ENCODE results near the gene THEM4. TPM values are rescaled to one million over a fixed set of nuclear protein-coding genes. Genes with fewer than 3 reads are reported as not detected.

Gene THEM4
- total RNA-seq, 2 experiments from 2014 or later, result 19.6 to 24.9 TPM

DNA sequence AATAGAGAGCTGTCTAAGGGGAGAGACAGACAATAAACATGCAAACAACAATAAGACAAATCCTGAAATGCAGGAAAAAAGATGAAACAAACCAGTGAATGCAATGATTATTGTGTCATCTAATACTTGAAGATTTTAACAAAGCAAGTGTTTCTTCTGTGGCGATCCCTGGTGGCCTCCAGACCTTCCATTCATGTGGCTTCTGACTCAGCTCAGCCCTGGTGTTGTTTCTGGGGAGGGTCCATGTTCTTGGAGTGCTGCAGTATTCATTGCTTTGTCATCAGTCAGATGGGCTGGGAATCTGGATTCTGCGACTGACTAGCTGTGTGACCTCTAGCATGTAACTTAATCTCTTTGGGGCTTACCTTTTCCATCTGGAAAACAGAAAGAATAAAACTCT is 68.2 kb downstream of the THEM4 start:
- no peaks in the 10 kb centered on the region for H3K27me3 Mint-ChIP-seq
- peaks cover 40% of the 10 kb centered on the region for H3K4me1 Mint-ChIP-seq (ENCODE audit: low read depth)
- POLR2A ChIA-PET, result interaction anchor here (1.0 to 2.1 kb wide), 4 partner anchors 13 to 300 kb away, joined by 3 to 8 read pairs (median 6); partner anchors contain the start of gene TDRKH
- H3K36me3 Mint-ChIP-seq, result peaks cover 31% of the 10 kb centered on the region
- no peaks in the 10 kb centered on the region for H3K9me3 Mint-ChIP-seq
- CTCF ChIA-PET, result interaction anchor here (2.3 kb wide), 1 partner anchor 247 kb away, joined by 7 read pairs; no protein-coding TSS in a partner anchor
- H3K4me3 Mint-ChIP-seq, result no peak overlapping the region
- peak overlapping the region; percentile 91 for H3K27ac Mint-ChIP-seq
- intact Hi-C loops (cut with micrococcal nuclease), result no loop called here
- DNase-seq, result no peak

GRCh38 chr1:151840421-151840820 is 68.9 kb downstream of the THEM4 start:
- peak overlapping the region; percentile 91 for H3K27ac Mint-ChIP-seq
- POLR2A ChIA-PET, result interaction anchor here (0.7 to 2.2 kb wide), 10 partner anchors 8 to 299 kb away, joined by 3 to 8 read pairs (median 6); partner anchors contain the start of genes MRPL9, TDRKH and THEM4
- peak overlapping the region; percentile 89 for H3K4me3 Mint-ChIP-seq
- H3K9me3 Mint-ChIP-seq, result no peaks in the 10 kb centered on the region
- intact Hi-C loops (cut with micrococcal nuclease), result no loop called here
- peaks cover 27% of the 10 kb centered on the region for H3K36me3 Mint-ChIP-seq
- peaks cover 42% of the 10 kb centered on the region for H3K4me1 Mint-ChIP-seq (ENCODE audit: low read depth)
- no peaks in the 10 kb centered on the region for H3K27me3 Mint-ChIP-seq
- DNase-seq, result no peak
- CTCF ChIA-PET, result interaction anchor here (0.5 to 4.8 kb wide), 7 partner anchors 7 to 246 kb away, joined by 3 to 36 read pairs (median 5); partner anchors contain the start of gene MRPL9

- Mint-ChIP-seq H3K4me1 (ENCODE audit: low read depth) (peaks cover 43% of the 10 kb centered on the region), H3K4me3 (peak within 1 kb of the TSS; percentile 89), H3K36me3 (peaks cover 23% of the 10 kb centered on the region), H3K27ac (peak within 1 kb of the TSS; percentile 91), H3K27me3 (no peaks in the 10 kb centered on the region), H3K9me3 (no peaks in the 10 kb centered on the region)
- CTCF ChIA-PET, result interaction anchor here (0.5 to 4.8 kb wide), 7 partner anchors 8 to 246 kb away, joined by 3 to 36 read pairs (median 5); partner anchors contain the start of gene MRPL9
- intact Hi-C loops (cut with micrococcal nuclease), result loop anchor here (1.0 to 5.0 kb wide), 4 partner anchors 9 to 382 kb away; partner anchors contain the start of gene POGZ
- POLR2A ChIA-PET, result interaction anchor here (0.6 to 2.2 kb wide), 15 partner anchors 9 to 298 kb away, joined by 3 to 8 read pairs (median 5); partner anchors contain the start of genes MRPL9, TDRKH, THEM4 and THEM5
- DNase-seq, result peak; percentile 86
Measured at GRCh38 chr1:151839457-151840403, 69.6 kb downstream of the THEM4 start, which contains the start of gene C2CD4D. TSS of gene C2CD4D (minus strand) at chr1:151839820. CDS start at chr1:151838989, 831 bp downstream.

- Mint-ChIP-seq H3K27ac (peak overlapping the region; percentile 91), H3K4me3 (peak overlapping the region; percentile 89), H3K4me1 (ENCODE audit: low read depth) (peaks cover 49% of the 10 kb centered on the region), H3K27me3 (no peaks in the 10 kb centered on the region), H3K9me3 (no peaks in the 10 kb centered on the region), H3K36me3 (peaks cover 17% of the 10 kb centered on the region)
- DNase-seq, result no peak
- CTCF ChIA-PET, result interaction anchor here (1.2 to 4.8 kb wide), 3 partner anchors 8 to 18 kb away, joined by 4 to 36 read pairs (median 6); no protein-coding TSS in a partner anchor
- intact Hi-C loops (cut with micrococcal nuclease), result loop anchor here (1.0 to 5.0 kb wide), 4 partner anchors 9 to 382 kb away; partner anchors contain the start of gene POGZ
- POLR2A ChIA-PET, result interaction anchor here (0.8 to 2.2 kb wide), 9 partner anchors 9 to 76 kb away, joined by 3 to 7 read pairs (median 6); partner anchors contain the start of genes MRPL9, TDRKH and THEM4
Measured at GRCh38 chr1:151839082-151839412, 70.3 kb downstream of the THEM4 start.

DNA sequence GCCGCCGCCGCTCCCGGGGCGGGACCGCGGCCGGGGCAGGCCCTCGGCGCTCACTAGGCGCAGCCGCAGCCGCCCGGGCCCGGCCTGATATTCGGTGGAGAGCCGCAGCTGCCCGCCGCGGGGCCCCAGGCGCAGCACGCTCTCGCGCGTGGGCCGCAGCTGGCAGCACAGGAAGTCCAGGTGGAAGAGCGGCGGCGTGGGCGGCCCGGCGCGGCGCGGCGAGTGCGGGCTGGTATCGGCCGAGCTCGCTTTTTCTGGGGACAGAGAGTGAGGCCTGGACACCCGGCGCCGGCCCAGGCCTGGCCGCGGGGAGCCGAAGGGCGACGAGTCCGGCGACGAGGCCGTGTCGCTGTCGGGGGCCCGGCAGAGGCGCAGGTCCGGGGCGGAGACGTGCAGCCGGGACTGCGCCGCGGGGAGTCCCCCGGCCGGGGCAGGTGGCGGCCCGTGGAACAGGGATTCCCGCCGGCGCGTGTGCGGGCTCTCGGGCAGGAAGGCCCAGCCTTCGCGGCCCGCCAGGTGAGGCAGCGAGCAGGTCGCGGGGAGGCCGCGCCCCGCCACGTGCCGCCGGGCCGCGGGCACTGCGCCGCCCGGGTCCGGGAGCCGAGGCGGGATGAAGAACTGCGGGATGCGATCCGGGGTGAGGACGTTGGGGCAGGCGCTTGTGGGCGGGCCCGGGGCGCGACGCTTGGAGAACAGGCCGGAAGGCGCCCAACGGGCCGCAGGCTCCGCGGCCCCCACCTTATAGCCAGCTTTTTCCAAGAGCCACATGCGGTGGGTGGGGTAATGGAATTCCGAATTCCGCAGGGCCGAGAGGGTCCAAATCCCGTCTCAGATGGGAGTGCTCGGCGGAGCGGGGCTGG is 70.9 kb downstream of the THEM4 start:
- peaks cover 55% of the 10 kb centered on the region for H3K4me1 Mint-ChIP-seq (ENCODE audit: low read depth)
- ChIA-PET CTCF (interaction anchor here (1.4 to 4.8 kb wide), 3 partner anchors 8 to 245 kb away, joined by 6 to 36 read pairs (median 27); no protein-coding TSS in a partner anchor), POLR2A (interaction anchor here (0.7 to 2.8 kb wide), 11 partner anchors 8 to 76 kb away, joined by 3 to 7 read pairs (median 5); partner anchors contain the start of genes MRPL9 and THEM4)
- H3K27me3 Mint-ChIP-seq, result no peaks in the 10 kb centered on the region
- intact Hi-C loops (cut with micrococcal nuclease), result loop anchor here (1.0 to 5.0 kb wide), 4 partner anchors 10 to 381 kb away; partner anchors contain the start of gene POGZ
- H3K27ac Mint-ChIP-seq, result peak overlapping the region; percentile 91
- DNase-seq, result peak; percentile 69
- no peaks in the 10 kb centered on the region for H3K9me3 Mint-ChIP-seq
- peaks cover 15% of the 10 kb centered on the region for H3K36me3 Mint-ChIP-seq
- peak overlapping the region; percentile 89 for H3K4me3 Mint-ChIP-seq

- intact Hi-C loops (cut with micrococcal nuclease), result loop anchor here (1.0 to 5.0 kb wide), 7 partner anchors 44 to 557 kb away; partner anchors contain the start of genes POGZ and TDRKH
- DNase-seq, result no peak
- CTCF ChIA-PET, result interaction anchor here (0.6 to 4.8 kb wide), 4 partner anchors 10 to 244 kb away, joined by 3 to 36 read pairs (median 28); no protein-coding TSS in a partner anchor
- no peaks in the 10 kb centered on the region for H3K9me3 Mint-ChIP-seq
- H3K4me1 Mint-ChIP-seq (ENCODE audit: low read depth), result peaks cover 60% of the 10 kb centered on the region
- H3K36me3 Mint-ChIP-seq, result peaks cover 12% of the 10 kb centered on the region
- H3K4me3 Mint-ChIP-seq, result peak overlapping the region; percentile 89
- H3K27ac Mint-ChIP-seq, result peak overlapping the region; percentile 92
- H3K27me3 Mint-ChIP-seq, result no peaks in the 10 kb centered on the region
- POLR2A ChIA-PET, result interaction anchor here (0.6 to 2.8 kb wide), 7 partner anchors 8 to 399 kb away, joined by 3 to 7 read pairs (median 3); partner anchors contain the start of gene MRPL9
Measured at GRCh38 chr1:151837884-151838221, 71.5 kb downstream of the THEM4 start.

DNA sequence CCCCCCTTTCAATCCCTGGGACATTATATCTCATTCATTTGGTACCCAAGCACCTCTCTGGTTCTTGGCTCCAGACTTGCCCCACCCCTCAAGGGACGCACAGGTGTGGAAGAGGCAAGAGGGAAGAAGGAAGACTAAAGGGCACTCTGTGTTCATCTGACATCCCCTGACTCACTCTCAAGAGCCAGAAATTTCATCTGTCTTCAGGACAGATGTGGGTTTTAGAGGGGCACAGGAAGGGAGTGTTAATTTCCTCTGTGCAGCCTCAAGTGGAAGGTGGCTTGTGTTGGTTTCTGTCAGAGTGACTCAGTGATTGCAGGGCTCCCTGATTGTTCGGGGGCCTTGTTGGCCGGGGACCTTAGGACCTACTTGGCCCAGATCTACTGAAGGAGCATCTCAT is 72.1 kb downstream of the THEM4 start:
- Mint-ChIP-seq H3K9me3 (no peaks in the 10 kb centered on the region), H3K4me1 (ENCODE audit: low read depth) (peaks cover 65% of the 10 kb centered on the region), H3K4me3 (peak overlapping the region; percentile 89), H3K27me3 (no peaks in the 10 kb centered on the region), H3K27ac (peak overlapping the region; percentile 92), H3K36me3 (peaks cover 9% of the 10 kb centered on the region)
- intact Hi-C loops (cut with micrococcal nuclease), result loop anchor here (1.0 to 5.0 kb wide), 7 partner anchors 45 to 556 kb away; partner anchors contain the start of genes POGZ and TDRKH
- ChIA-PET POLR2A (interaction anchor here (0.6 to 2.8 kb wide), 4 partner anchors 9 to 398 kb away, joined by 3 to 7 read pairs (median 4); partner anchors contain the start of gene MRPL9), CTCF (interaction anchor here (0.6 to 4.8 kb wide), 35 partner anchors 7 to 395 kb away, joined by 3 to 37 read pairs (median 6); partner anchors contain the start of genes MRPL9, RIIAD1, TDRKH and THEM5)
- DNase-seq, result peak; percentile 65

DNA sequence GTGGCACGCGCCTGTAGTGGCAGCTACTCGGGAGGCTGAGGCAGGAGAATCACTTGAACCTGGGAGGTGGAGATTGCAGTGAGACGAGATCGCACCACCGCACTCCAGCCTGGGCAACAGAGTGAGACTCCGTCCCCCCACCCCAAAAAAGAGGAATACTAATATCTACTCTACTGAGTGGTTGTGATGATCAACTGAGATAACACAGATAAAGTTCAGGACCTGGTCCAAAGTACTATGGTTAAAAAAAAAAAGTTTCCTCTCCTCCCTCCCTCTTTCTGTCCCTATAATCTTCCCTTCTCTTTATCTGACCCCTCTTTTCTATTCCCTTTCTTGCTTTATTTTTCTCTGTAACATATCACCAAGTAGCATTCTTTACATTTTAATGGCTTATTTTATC is 73.7 kb downstream of the THEM4 start:
- H3K36me3 Mint-ChIP-seq, result no peaks in the 10 kb centered on the region
- ChIA-PET CTCF (interaction anchor here (0.6 to 4.8 kb wide), 34 partner anchors 9 to 397 kb away, joined by 3 to 37 read pairs (median 5); partner anchors contain the start of genes MRPL9 and TDRKH), POLR2A (interaction anchor here (1.4 kb wide), 1 partner anchor 72 kb away, joined by 5 read pairs; the partner anchor contains the start of gene MRPL9)
- H3K4me1 Mint-ChIP-seq (ENCODE audit: low read depth), result peaks cover 71% of the 10 kb centered on the region
- H3K27me3 Mint-ChIP-seq, result no peaks in the 10 kb centered on the region
- no peak for DNase-seq
- no peaks in the 10 kb centered on the region for H3K9me3 Mint-ChIP-seq
- H3K27ac Mint-ChIP-seq, result no peak overlapping the region
- intact Hi-C loops (cut with micrococcal nuclease), result loop anchor here (5.0 kb wide), 3 partner anchors 47 to 378 kb away; partner anchors contain the start of gene POGZ
- H3K4me3 Mint-ChIP-seq, result no peak overlapping the region

DNA sequence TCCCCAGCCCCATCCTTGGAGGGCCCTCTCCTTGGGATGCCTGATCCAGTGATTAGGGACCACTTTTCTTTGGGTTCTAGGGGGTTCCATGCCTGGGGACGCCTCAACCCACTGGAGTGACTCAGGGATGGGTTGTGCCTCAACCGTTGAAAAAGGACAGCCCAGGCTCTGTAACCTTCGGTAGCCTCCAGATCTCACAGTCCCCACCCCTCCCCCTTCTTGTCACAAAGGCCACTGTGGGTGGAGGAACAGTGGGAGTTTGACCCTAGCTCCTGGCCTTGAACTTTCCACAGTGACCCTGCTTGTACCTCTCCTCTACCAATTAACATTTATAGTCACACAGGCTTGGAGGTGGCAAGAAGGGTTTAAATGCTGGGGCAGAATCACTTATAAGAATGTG is 75.1 kb downstream of the THEM4 start:
- no peak for DNase-seq
- Mint-ChIP-seq H3K27ac (peak overlapping the region; percentile 14), H3K36me3 (no peaks in the 10 kb centered on the region), H3K9me3 (no peaks in the 10 kb centered on the region), H3K27me3 (no peaks in the 10 kb centered on the region), H3K4me3 (no peak overlapping the region), H3K4me1 (ENCODE audit: low read depth) (peaks cover 75% of the 10 kb centered on the region)
- intact Hi-C loops (cut with micrococcal nuclease), result loop anchor here (5.0 kb wide), 1 partner anchor 487 kb away; the partner anchor contains the start of gene RFX5
- ChIA-PET POLR2A (interaction anchor here (1.1 to 1.8 kb wide), 2 partner anchors 13 to 14 kb away, joined by 4 to 6 read pairs; no protein-coding TSS in a partner anchor), CTCF (interaction anchor here (0.6 to 1.5 kb wide), 5 partner anchors 10 to 240 kb away, joined by 3 to 8 read pairs (median 6); no protein-coding TSS in a partner anchor)

GRCh38 chr1:151833172-151833900 is 76.0 kb downstream of the THEM4 start:
- H3K27ac Mint-ChIP-seq, result peak overlapping the region; percentile 14
- POLR2A ChIA-PET, result interaction anchor here (1.8 kb wide), 1 partner anchor 15 kb away, joined by 4 read pairs; no protein-coding TSS in a partner anchor
- intact Hi-C loops (cut with micrococcal nuclease), result loop anchor here (5.0 kb wide), 1 partner anchor 486 kb away; the partner anchor contains the start of gene RFX5

More at GRCh38 chr1:151833172-151833900, 76.0 kb downstream of the THEM4 start:
- H3K4me1 Mint-ChIP-seq (ENCODE audit: low read depth), result peaks cover 82% of the 10 kb centered on the region
- H3K27me3 Mint-ChIP-seq, result no peaks in the 10 kb centered on the region
- CTCF ChIA-PET, result interaction anchor here (0.6 to 1.0 kb wide), 3 partner anchors 12 to 240 kb away, joined by 3 read pairs; no protein-coding TSS in a partner anchor
- DNase-seq, result no peak
- H3K9me3 Mint-ChIP-seq, result no peaks in the 10 kb centered on the region
- H3K4me3 Mint-ChIP-seq, result peak overlapping the region; percentile 13
- no peaks in the 10 kb centered on the region for H3K36me3 Mint-ChIP-seq

All from activated CD4-positive, alpha-beta memory T cell treated with anti-CD3 and anti-CD28 coated beads for 36 hours (primary cell).